Measurements from ENCODE around the gene TACC2.
"Not testable (repeated sequence)": the region's sequence is repeated elsewhere in the genome, so short reads cannot be mapped to it uniquely, and the experiment has no call there.

TACC2 gene, protein sequence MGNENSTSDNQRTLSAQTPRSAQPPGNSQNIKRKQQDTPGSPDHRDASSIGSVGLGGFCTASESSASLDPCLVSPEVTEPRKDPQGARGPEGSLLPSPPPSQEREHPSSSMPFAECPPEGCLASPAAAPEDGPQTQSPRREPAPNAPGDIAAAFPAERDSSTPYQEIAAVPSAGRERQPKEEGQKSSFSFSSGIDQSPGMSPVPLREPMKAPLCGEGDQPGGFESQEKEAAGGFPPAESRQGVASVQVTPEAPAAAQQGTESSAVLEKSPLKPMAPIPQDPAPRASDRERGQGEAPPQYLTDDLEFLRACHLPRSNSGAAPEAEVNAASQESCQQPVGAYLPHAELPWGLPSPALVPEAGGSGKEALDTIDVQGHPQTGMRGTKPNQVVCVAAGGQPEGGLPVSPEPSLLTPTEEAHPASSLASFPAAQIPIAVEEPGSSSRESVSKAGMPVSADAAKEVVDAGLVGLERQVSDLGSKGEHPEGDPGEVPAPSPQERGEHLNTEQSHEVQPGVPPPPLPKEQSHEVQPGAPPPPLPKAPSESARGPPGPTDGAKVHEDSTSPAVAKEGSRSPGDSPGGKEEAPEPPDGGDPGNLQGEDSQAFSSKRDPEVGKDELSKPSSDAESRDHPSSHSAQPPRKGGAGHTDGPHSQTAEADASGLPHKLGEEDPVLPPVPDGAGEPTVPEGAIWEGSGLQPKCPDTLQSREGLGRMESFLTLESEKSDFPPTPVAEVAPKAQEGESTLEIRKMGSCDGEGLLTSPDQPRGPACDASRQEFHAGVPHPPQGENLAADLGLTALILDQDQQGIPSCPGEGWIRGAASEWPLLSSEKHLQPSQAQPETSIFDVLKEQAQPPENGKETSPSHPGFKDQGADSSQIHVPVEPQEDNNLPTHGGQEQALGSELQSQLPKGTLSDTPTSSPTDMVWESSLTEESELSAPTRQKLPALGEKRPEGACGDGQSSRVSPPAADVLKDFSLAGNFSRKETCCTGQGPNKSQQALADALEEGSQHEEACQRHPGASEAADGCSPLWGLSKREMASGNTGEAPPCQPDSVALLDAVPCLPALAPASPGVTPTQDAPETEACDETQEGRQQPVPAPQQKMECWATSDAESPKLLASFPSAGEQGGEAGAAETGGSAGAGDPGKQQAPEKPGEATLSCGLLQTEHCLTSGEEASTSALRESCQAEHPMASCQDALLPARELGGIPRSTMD (N-terminal part only)

DNA sequence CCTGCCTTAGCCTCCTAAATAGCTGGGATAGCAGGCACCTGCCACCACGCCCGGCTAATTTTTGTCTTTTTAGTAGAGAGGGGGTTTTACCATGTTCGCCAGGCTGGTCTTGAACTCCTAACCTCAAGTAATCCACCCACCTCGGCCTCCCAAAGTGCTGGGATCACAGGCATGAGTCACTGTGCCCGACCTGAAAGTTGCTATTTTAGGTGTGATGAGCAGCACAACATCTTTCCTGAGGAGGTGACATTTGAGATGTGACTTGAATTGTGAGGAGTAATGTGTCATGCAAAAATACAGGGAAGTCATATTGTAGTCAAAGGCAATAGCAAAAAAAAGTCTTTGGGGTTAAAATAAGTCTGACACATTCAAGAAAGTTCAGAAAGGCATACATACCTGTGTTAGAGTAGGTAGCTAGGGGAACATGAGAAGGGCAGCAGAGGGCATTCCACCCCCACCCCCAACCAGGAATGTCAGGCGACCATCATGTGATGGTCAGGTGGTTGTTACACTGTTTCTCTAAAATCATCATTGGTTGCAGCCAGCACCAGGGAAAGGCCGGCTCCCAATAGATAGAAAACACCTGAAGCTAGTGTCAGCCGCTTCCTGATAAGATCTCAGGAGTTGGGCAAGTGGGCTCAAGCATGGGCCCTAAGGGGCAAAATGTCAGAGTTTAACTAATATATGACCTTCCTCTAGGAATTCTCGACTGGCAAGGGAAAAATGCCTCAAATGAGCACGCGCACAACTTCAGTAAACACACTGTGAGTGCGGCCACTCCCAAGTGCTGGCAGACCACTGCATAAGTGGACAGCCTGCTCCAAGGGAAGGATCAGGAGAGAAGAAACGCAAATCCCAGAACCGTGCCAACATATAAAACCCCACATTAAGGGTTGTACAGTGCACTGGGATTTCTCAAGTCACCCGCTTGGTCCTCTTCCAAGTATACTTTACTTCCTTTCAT, at the start of gene TACC2:
TSS of gene TACC2 (plus strand) at position 803 of the 964 bp plus-strand sequence. CDS start 32,819 bp downstream, outside the sequence.
- DNase-seq (ENCODE audit: low read depth in 2 of 2), result no peak

DNA sequence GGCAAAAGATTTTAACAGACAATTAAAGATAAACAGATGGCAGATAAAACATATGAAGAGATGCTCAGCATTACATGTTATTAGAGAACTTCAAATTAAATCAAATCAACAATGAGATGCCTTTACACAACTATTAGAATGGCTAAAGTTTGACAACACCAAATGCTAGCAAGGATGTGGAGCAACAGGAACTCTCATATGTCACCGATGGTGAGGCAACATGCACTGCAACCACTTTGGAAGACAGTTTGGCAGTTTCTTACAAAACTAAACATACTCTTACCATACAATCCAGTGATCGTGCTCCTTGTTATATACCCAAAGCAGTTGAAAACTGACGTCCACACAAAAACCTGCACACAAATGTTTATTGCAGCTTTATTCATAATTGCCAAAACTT, 47.4 kb upstream of the TACC2 start:
- no peak for DNase-seq (ENCODE audit: low read depth in 2 of 2)

DNA sequence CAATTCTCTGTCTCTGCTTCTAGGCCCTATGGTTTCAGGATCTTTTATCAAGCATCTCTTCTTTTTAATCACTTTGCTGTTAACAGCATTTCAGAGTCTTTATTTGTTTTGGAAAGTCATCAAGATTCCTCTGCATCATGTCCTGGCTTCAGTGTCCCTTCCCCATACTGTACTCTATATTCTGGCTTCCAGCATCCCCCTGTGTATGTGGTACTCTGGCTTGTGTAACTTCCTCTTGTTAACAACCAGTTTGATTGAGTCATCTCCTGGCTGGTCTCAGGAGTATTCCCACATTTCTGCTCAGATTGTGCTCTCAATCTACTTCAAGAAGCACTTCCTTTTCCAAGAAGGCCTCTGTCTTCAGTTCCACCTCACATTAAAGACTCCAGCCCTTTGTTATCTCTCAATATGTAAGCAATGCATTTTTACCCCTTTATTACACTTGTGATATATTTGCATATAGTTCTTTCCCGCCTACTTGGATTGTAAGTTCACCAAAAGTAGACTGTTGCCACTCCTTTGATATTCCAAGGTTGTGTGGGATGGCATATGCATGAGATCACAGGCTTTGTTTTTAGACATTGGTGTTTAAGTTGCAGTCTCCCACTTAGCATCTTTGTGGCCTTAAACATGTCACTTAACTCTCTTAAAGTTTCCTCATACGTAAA, 46.1 kb upstream of the TACC2 start:
- DNase-seq (ENCODE audit: low read depth in 2 of 2), result peak; percentile 92

DNA sequence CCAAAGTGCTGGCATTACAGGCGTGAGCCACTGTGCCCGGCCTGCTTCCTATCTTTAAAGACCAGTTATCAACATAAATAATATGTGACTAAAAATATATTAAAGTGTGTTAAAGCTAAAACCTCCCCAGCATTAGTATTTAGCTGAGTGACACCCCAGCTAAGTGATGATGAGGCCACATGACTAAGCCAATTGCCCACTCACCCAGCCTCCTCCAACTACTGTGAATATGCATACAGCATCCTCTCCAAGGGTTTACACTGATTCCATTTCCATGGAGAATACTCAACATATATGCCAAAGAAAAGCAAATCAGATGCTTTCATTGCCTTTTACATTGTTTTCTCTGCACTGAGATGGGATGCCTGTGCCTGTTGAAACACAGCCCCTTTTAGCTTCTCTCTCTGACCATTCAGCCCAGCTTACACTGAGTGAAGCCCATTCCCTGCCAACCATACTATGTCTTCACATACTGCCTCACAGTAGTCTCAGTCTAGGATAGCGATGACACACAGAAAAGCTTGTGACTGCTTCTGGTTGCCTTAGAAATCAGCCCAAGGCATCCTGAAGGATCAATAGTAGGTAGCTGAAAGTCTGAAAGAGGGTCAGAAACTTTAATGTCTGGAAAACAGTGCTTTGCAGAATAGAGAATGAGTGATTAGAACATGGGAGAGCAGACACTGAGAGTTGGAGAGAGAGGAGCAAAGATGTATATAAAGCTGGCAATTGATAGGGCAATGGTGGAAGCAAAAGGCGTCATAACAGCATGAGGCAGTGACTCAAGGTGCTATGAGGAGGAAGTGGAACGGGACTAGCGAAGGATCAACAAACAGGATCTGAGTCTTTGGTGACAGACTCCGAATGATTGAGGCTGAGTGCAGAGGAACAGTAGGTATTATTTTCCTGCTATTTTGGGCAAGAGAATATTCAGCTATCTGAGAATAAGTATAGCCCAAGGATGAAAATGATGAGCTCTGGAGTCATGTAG, 41.3 kb upstream of the TACC2 start:
- DNase-seq (ENCODE audit: low read depth in 2 of 2), result no peak

DNA sequence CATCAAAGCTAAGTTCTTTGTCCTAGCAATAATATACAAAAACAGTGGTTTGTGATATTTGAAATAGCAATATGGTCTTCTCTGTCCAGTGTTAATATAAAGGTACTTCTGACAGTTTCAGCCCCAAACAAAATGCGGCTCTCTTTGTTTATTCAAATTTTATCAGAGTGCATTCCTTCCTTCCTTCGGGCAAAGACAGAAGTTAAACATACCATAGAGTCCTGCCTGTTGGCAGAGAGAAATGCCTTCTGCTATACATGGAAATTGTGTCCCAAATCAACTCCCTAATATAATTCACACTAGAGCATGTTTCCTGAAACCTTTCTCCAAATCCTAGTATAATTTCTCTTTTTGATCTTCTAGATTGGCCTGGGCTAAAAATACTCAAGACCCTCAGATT, 39.9 kb upstream of the TACC2 start:
- DNase-seq (ENCODE audit: low read depth in 2 of 2), result no peak

DNA sequence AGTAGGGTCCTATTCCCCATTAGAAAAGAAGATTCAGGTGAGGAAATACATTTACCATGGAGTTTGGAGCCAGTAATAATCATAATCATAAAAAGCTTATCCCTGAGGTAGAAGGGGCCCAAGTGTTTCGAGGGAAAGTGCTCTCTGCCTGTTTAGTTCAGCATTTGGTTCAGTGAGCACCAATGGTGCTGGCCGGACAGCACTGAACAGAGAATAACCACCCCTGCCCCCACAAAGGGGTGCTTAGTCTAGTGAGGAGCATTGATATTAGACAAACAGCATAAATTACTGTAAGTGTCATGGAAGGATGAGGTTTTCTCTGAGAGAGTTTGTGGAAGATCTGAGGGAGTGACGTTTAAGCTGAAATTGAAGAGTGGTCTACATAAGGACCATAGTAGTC, 39.5 kb upstream of the TACC2 start:
- no peak for DNase-seq (ENCODE audit: low read depth in 2 of 2)

DNA sequence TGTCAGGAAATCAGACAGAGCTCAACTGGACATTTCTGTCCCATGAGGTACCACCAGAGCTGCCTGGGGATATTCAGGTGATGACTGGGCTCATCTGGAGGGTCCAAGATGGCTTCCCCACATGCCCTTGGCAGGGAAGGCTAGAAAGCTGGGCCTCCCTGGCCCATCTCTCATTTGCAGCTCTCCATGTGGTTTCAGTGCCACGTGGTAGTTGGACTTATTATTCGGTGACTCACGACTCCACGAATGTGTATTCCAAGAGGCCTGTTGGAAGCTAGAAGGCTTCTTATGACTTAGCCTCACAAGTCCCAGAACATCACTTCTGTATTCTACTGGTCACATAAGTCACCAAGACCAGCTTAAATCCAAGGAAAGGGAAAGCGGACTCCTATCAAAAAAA, 36.7 kb upstream of the TACC2 start:
- DNase-seq (ENCODE audit: low read depth in 2 of 2), result no peak

DNA sequence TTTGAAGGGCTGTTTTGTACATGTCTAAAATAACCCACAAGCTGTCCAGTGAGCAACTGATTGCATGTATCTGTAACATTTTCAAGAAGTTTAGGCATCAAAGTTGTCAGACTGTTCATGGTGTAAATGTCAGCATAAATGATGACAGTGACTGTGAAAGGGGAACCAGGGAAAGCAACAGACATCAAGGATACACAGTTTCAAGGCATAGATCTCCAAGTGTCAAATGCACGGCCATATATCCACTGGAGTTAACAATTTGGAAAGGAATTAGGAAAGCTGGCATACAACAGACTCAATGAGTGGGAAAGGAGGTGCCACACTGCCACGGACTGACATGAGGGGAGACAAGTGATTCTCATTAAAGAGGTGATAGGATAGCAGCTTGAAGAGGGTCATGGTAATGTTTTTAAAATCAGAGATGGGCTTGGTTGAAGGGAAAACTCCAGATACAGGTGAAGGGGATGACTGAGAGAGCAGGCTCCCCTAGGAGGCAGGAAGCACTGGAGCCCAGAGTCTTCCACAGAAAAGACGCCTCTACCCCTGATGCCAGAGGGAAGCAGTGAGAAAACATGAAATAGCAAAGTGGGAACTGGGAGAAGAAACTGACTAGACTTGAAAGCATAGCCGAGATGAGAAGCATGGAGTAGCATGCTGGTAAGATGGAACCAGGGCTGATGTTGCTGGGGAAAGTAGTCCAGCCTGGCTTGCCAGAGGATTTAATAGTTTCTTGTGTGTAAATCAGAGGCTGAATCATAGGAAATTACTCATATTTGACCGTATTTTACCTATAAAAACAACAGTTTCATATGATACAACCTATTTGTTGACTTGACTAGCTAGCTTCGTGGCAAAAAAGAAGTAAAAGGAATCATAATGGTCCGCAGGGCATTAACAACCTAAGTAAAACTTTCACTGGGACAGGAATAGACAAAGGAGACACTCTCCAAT, 32.6 kb upstream of the TACC2 start:
- no peak for DNase-seq (ENCODE audit: low read depth in 2 of 2)

DNA sequence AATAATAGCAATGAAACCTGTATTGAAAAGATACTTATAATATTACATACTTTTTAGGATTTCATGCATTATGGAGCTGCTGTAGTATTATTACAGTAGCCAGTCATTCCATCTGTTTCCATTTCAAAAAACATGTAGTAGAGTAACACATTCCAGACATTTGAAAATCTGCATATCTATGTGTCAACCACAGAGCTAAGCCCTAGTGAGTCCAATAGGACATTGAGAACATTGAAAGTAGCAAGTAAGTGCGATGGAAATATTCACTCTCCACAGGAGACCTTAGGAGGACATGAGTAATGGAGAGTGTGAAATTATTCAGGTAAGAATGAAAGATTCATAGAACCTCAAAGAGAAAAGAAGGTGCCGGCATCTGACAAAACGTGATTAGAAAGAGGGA, 29.3 kb upstream of the TACC2 start:
- no peak for DNase-seq (ENCODE audit: low read depth in 2 of 2)

DNA sequence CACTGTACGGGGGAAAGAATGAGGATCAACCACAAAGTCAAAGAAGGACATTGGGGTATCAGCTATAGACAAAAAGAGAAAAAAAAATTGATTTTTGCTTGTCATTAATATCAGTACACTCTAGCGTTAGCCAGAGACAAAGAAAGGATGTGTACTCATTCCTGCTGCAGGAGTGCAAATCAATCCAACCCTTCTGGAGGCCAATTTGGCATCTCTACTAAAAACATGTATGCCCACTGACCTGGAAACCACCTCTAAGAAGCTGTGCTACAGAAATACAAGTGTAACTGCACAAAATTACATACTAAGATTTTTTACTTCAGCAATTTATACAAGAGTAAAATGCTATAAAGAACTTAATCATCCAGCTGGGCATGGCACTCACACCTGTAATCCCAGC, 27.5 kb upstream of the TACC2 start:
- DNase-seq (ENCODE audit: low read depth in 2 of 2), result no peak

DNA sequence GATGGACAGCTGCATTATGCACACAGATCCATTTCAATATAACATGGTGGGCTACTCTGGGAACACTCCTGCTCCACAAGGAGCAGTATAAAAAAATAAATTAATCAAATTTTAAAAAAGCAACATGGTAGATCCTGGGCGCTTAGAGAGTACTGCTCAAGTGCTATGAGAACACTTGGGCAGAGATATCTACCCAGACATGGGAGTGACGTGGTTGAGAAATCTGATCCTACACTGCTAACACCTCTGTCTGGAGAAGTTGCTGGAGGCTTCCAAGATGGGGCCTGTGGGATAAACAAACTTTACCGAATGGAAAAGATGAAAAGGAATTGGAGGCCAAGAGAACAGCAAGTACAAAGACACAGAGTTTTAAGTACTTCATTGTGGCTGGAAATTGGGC, 23.0 kb upstream of the TACC2 start:
- no peak for DNase-seq (ENCODE audit: low read depth in 2 of 2)

DNA sequence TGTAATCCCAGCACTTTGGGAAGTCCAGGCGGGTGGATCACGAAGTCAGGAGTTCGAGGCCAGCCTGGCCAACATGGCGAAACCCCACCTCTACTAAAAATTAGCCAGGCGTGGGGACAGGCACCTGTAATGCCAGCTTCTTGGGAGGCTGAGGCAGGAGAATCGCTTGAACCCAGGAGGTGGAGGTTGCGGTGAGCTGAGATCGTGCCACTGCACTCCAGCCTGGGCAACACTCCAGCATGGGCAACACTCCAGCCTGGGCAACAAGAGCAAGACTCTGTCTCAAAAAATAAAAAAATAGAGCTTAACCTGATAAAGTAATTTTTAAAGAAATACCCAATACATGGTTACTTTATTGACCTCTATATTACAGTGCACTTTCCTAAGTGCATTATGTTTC, 19.9 kb upstream of the TACC2 start:
- not testable (repeated sequence) for DNase-seq (ENCODE audit: low read depth in 2 of 2)

DNA sequence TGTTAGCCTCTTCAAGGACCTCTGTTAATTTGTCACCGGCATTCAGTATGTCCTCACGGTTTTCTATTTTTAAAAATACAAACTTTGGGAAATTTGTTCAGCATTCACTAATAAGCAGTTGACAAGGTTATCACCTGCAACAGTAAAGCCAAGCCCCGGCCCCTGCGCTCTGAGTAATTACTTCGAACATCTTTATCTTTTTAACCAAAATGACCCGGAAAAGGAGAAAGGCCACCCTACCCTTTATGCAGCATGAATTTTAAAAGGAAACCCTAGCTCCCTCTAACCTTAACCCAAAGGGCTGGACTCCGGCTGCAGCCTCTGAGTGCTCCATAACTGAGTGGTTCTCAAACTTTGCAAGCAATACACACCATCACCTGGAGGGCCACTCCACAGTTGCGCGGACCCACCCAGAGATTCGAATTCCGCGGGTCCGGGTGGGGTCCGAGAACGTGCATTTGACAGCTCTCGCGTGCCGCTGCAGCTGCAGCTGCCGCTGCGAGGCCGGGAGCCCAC, 14.9 kb upstream of the TACC2 start:
- no peak for DNase-seq (ENCODE audit: low read depth in 2 of 2)

DNA sequence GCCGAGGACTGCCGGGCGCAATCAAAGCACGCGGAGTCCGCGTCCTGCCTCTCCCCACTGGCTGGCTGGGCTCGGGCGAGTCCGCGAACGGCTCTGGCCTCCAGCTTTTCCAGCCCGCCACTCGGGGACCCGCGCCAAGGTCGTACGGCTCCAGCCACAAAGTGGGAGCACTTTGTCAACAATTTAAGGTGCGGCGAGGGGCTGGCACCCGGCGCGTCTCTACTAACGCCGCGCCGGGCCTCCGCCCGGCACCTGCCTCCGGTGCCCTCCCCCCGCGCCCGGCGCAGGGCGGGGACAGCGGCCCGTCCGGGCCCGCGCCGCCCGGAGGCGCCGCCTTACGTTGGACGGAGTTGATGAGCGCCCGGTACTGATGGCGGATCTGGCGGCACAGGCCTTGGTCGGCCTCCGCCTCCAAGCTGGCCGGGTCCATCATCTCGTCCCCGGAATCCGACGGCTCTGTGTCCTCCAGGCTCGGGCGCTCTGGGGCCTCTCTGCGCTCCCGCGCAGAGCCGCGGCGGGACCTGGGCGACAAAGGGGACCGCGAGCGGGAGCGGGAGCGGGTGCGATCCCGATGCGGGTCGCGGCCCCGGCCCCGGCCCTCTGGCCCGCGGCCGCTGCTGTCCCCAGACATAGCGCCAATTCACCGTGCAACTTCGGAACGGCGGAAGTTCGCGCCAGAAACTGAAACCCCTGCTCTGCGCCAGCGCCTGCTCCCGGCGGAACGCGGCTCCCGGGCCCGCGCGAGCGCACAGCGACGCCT, 14.2 kb upstream of the TACC2 start, which contains the start of gene NSMCE4A:
TSS of gene NSMCE4A (minus strand) at position 683 of the 760 bp plus-strand sequence. CDS start at position 631, 52 bp downstream.
- DNase-seq (ENCODE audit: low read depth in 2 of 2), result peak; percentile 23 to 39

DNA sequence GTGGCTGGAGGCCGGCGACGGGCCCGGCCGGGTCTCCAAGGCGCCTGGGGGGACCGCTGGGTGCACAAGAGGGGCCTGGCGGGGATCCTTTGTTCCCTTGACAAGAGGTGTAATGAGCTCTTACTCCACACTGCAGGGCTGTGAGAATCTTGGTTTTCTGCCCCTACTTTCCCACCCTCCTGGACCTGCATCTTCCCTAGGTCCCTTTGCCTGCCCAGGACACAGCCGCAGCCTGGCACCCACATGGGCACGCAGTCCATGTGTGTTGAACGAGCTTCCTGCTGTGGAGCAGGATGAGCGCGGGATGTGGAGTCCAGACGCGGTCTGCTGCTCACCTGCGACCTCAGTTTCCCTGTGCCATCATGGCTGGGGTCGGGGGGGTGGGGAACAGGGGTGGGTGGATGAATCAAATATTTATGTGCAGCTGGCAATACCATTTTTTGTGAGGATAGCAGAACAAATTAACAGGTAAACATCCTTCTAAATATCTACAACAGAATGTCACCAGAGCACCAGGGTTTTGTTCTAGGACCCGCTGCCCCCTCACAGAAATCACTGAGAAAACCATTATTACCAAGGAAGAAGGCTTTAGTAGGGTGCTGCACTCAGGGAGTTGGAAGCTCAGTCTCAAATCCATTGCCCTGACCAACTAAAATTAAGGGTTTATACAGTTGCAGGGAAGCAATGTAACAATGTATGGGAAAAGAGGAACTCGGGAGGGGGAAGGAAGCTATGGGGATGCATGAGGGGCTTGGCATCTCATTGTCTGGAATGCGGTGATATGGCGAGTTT, 13.5 kb upstream of the TACC2 start:
- DNase-seq (ENCODE audit: low read depth in 2 of 2), result no peak

DNA sequence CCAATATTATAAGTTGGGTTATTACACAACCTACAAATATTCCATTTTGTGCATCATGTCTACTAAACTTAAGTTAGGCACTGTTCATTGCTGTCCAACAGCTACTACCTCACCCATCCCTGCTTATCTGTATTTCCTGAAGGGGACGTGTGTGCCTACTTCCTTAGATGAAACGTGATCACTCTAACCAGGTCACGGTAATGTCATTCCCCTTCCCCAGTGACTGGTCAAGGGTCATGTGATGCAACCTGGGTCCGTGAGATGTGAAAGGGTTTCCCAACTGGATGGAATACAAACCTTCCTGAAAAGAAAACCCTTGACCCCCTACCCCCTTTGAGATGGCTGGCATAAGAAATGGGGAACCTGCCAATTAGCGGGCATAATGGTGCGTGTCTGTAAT, 12.4 kb upstream of the TACC2 start:
- no peak for DNase-seq (ENCODE audit: low read depth in 2 of 2)
